Fibroblast of skin of abdomen (primary cell): ENCODE data around the gene MAGEA2B.
"Not testable (repeated sequence)": the region's sequence is repeated elsewhere in the genome, so short reads cannot be mapped to it uniquely, and the experiment has no call there.

Experiments used
- DNase-seq: peaks from one replicate; pipeline ENCODE4 v3.0.0-alpha.2; 2013

MAGEA2B gene

GRCh38 chrX:152759544-152759943 is 45.1 kb downstream of the MAGEA2B start:
- not testable (repeated sequence) for DNase-seq

- DNase-seq, result not testable (repeated sequence)
These were observed 47.2 kb downstream of the MAGEA2B start for GRCh38 chrX:152761582-152761981.

GRCh38 chrX:152766562-152766961 is 52.1 kb downstream of the MAGEA2B start:
- not testable (repeated sequence) for DNase-seq
